GM19468 (cell line): ENCODE measurements around the gene SLC10A2.
"Not testable (repeated sequence)": the region's sequence is repeated elsewhere in the genome, so short reads cannot be mapped to it uniquely, and the experiment has no call there.

Source experiments
- ATAC-seq: cut with Tn5 transposase; IDR thresholded peaks from one replicate; pipeline ENCODE4 v1.9.1; 2021; ENCODE audit warnings: mild to moderate bottlenecking, moderate library complexity, moderate number of reproducible peaks; ENCODE audit not compliant: unreplicated experiment; ENCODE audit errors: extremely low read depth

The SLC10A2 gene

GRCh38 chr13:103066079-103066780, at the start of gene SLC10A2:
TSS of gene SLC10A2 (minus strand) at chr13:103066417. CDS start at chr13:103066249, 168 bp downstream.
- no peak for ATAC-seq

GRCh38 chr13:103107580-103107979, 41.4 kb upstream of the SLC10A2 start:
- no peak for ATAC-seq

GRCh38 chr13:103104340-103104739, 38.1 kb upstream of the SLC10A2 start:
- no peak for ATAC-seq

- ATAC-seq = not testable (repeated sequence)
Observed at GRCh38 chr13:103103456-103103855, 37.2 kb upstream of the SLC10A2 start.

- ATAC-seq = no peak
Observed at GRCh38 chr13:103102482-103102881, 36.3 kb upstream of the SLC10A2 start.

- no peak for ATAC-seq
Observed at GRCh38 chr13:103101901-103102300, 35.7 kb upstream of the SLC10A2 start.

- no peak for ATAC-seq
Observed at GRCh38 chr13:103101500-103101899, 35.3 kb upstream of the SLC10A2 start.

- no peak for ATAC-seq
Observed at GRCh38 chr13:103100830-103101229, 34.6 kb upstream of the SLC10A2 start.

GRCh38 chr13:103099722-103100293, 33.6 kb upstream of the SLC10A2 start:
- ATAC-seq = no peak

GRCh38 chr13:103098535-103098934, 32.3 kb upstream of the SLC10A2 start:
- no peak for ATAC-seq

- no peak for ATAC-seq
Observed at GRCh38 chr13:103097366-103097928, 31.2 kb upstream of the SLC10A2 start.

- ATAC-seq = not testable (repeated sequence)
Observed at GRCh38 chr13:103093649-103094048, 27.4 kb upstream of the SLC10A2 start.

- no peak for ATAC-seq
Observed at GRCh38 chr13:103087275-103087674, 21.1 kb upstream of the SLC10A2 start.

GRCh38 chr13:103081435-103081834, 15.2 kb upstream of the SLC10A2 start:
- ATAC-seq = no peak

GRCh38 chr13:103078158-103078557, 11.9 kb upstream of the SLC10A2 start:
- ATAC-seq = no peak

- ATAC-seq = no peak
Observed at GRCh38 chr13:103068836-103069235, 2.6 kb upstream of the SLC10A2 start.

- ATAC-seq = peak; percentile 31
Observed at GRCh38 chr13:103067751-103068555, 1.7 kb upstream of the SLC10A2 start.

- no peak for ATAC-seq
Observed at GRCh38 chr13:103066781-103067345, 646 bp upstream of the SLC10A2 start.

GRCh38 chr13:103063376-103063775, 2.8 kb downstream of the SLC10A2 start:
- no peak for ATAC-seq

- ATAC-seq = peak; percentile 32
Observed at GRCh38 chr13:103062079-103062478, 4.1 kb downstream of the SLC10A2 start.
